Calu3 (cell line): ENCODE measurements around the gene UBE2J1. TPM values are rescaled to one million over a fixed set of nuclear protein-coding genes. Genes with fewer than 3 reads are reported as not detected.

ENCODE experiments used
- BruUV-seq: library from RNA; stranded (reverse); fragments of 400-500 nt; replicated peaks from 2 replicates; lab custom pipeline; 2021; lab: Mats Ljungman, UMichigan
- CTCF ChIA-PET: fragments of 300-600 bp; sonication (Branson Sonifier 250); formaldehyde crosslinking; loops from one replicate; lab custom pipeline; 2022; ENCODE audit warnings: antibody characterized with exemption; lab: Charles Lee
- DNase-seq: peaks from one replicate; pipeline ENCODE4 v3.0.0; 2022
- H3K27ac Mint-ChIP-seq: one replicate; pipeline ENCODE4 v1.8.0; 2022; ENCODE audit warnings: mixed read lengths; ENCODE audit not compliant: unreplicated experiment
- H3K27me3 Mint-ChIP-seq: one replicate; pipeline ENCODE4 v1.8.0; 2022; ENCODE audit warnings: mixed read lengths; ENCODE audit not compliant: unreplicated experiment
- H3K36me3 Mint-ChIP-seq: one replicate; pipeline ENCODE4 v1.8.0; 2022; ENCODE audit warnings: mild to moderate bottlenecking, moderate library complexity, mixed read lengths; ENCODE audit not compliant: insufficient read depth, unreplicated experiment
- H3K4me1 Mint-ChIP-seq: one replicate; pipeline ENCODE4 v1.8.0; 2022; ENCODE audit warnings: mild to moderate bottlenecking, low read depth, mixed read lengths; ENCODE audit not compliant: unreplicated experiment
- H3K4me3 Mint-ChIP-seq: one replicate; pipeline ENCODE4 v1.8.0; 2022; ENCODE audit warnings: mild to moderate bottlenecking, low read depth, moderate library complexity, mixed read lengths; ENCODE audit not compliant: unreplicated experiment
- H3K9me3 Mint-ChIP-seq: one replicate; pipeline ENCODE4 v1.8.0; 2022; ENCODE audit warnings: low read depth, mixed read lengths; ENCODE audit not compliant: unreplicated experiment
- intact Hi-C: fragments of 100-400 bp; cut with micrococcal nuclease; formaldehyde crosslinking; loops from one replicate; pipeline ENCODE4 v1.10.0; 2022; ENCODE audit not compliant: unreplicated experiment
- total RNA-seq: library from RNA; stranded (reverse); gene quantifications from 2 replicates; pipeline ENCODE4 v1.2.3, GENCODE V29; 2022
- TF ChIP-seq, protein P1 (sequence below): fragments of 200-600 bp; IDR thresholded peaks from one replicate; pipeline ENCODE4 v1.8.0; 2022; ENCODE audit warnings: antibody characterized with exemption; ENCODE audit not compliant: unreplicated experiment

Gene UBE2J1
- total RNA-seq, 1 experiment from 2014 or later, result 18.7 TPM

DNA sequence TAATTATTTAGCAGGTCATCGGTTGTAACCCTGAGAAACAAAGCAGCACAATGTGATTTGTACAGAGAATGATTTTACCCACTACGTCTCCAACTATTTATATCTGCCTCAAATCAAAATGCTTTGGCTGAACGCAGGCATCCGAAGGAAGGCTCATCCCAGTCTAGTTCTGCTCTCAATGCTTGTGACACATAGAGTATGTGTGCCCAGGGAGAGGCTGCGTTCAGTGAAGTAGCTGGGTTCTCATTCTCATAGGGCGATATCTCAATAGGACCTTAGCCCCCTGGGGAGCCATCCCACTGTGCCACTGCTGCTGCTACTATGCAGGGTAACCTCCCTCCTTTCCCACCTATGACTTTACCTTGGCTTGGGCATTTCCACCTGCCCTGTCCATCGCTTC is 37.8 kb downstream of the UBE2J1 start:
- CTCF ChIA-PET, result interaction anchor here (0.6 kb wide), 1 partner anchor 408 kb away, joined by 6 read pairs; no protein-coding TSS in a partner anchor
- DNase-seq, result no peak
- peaks cover 2% of the 10 kb centered on the region for H3K9me3 Mint-ChIP-seq
- no peak overlapping the region for H3K4me3 Mint-ChIP-seq
- H3K27me3 Mint-ChIP-seq, result no peaks in the 10 kb centered on the region
- H3K4me1 Mint-ChIP-seq, result peaks cover 28% of the 10 kb centered on the region
- intact Hi-C loops, result loop anchor here (5.0 kb wide), 1 partner anchor 53 kb away; no protein-coding TSS in a partner anchor
- no peak overlapping the region for H3K27ac Mint-ChIP-seq
- no peaks in the 10 kb centered on the region for H3K36me3 Mint-ChIP-seq
- BruUV-seq, result no TSS peak
- TF ChIP-seq, protein P1, sequence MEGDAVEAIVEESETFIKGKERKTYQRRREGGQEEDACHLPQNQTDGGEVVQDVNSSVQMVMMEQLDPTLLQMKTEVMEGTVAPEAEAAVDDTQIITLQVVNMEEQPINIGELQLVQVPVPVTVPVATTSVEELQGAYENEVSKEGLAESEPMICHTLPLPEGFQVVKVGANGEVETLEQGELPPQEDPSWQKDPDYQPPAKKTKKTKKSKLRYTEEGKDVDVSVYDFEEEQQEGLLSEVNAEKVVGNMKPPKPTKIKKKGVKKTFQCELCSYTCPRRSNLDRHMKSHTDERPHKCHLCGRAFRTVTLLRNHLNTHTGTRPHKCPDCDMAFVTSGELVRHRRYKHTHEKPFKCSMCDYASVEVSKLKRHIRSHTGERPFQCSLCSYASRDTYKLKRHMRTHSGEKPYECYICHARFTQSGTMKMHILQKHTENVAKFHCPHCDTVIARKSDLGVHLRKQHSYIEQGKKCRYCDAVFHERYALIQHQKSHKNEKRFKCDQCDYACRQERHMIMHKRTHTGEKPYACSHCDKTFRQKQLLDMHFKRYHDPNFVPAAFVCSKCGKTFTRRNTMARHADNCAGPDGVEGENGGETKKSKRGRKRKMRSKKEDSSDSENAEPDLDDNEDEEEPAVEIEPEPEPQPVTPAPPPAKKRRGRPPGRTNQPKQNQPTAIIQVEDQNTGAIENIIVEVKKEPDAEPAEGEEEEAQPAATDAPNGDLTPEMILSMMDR, result no peak

DNA sequence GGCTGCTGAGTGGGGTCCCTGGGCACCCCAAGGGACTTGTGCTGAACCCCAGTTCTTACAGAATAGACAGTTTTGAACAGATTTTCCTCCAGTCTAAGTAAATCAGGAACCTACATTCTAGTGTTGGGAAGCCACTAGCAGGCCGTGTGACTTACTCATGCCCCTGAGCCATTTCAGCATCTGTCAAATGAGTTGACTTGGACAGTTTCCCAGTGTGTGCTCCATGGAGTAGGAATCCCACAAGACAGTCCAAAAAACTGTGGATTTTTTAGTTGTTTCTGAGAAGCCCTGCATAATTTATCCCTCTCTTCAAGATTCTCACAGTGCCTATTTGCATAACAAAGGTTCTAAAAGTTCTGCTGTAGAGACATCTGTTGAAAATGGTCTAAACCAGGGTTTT is 39.5 kb downstream of the UBE2J1 start:
- TF ChIP-seq, protein P1, result no peak
- H3K4me3 Mint-ChIP-seq, result no peak overlapping the region
- no peaks in the 10 kb centered on the region for H3K36me3 Mint-ChIP-seq
- peaks cover 28% of the 10 kb centered on the region for H3K4me1 Mint-ChIP-seq
- H3K27me3 Mint-ChIP-seq, result no peaks in the 10 kb centered on the region
- BruUV-seq, result no TSS peak
- no peak overlapping the region for H3K27ac Mint-ChIP-seq
- CTCF ChIA-PET, result interaction anchor here (2.4 kb wide), 1 partner anchor 14 kb away, joined by 9 read pairs; no protein-coding TSS in a partner anchor
- DNase-seq, result no peak
- H3K9me3 Mint-ChIP-seq, result no peaks in the 10 kb centered on the region
- intact Hi-C loops, result loop anchor here (5.0 kb wide), 1 partner anchor 54 kb away; no protein-coding TSS in a partner anchor

DNA sequence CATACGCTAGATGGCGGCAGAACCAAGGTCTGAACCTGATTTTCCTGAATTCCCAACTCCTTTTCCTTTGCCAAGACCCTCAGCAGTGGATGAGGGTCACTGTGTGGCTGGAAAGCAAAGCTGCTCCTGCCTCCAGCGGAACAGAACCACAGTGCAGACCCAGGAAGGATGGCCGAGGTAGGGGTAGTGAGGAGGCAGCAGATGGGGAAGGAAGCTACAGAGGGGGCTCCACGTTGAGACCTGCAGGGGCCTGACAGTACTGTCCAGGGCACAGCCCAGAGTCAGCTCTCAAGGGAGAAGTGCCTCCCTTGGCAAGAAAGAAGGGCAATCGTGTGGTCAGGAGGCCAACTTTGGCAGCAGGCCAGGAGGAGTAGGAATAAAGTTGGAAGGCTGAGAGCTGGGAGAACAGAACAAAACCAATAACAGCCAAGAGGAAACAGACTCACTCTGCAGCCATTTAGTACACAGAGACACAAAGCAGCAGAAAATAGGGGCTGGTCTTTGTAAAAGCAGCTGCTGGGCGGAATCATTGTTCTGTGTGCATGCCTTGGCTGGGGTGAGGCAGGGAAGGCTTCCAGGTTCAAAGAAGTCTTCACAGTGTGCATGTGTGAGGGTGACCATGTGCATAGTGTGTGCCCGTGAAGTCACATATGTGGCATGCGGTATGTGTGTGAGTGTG is 40.5 kb downstream of the UBE2J1 start:
- Mint-ChIP-seq H3K4me3 (peak overlapping the region; percentile 13), H3K9me3 (no peaks in the 10 kb centered on the region), H3K36me3 (no peaks in the 10 kb centered on the region), H3K27ac (peak overlapping the region; percentile 5), H3K27me3 (no peaks in the 10 kb centered on the region), H3K4me1 (peaks cover 28% of the 10 kb centered on the region)
- CTCF ChIA-PET, result interaction anchor here (2.4 kb wide), 1 partner anchor 13 kb away, joined by 9 read pairs; no protein-coding TSS in a partner anchor
- no TSS peak for BruUV-seq
- TF ChIP-seq, protein P1, result no peak
- DNase-seq, result peak; percentile 43
- intact Hi-C loops, result loop anchor here (5.0 kb wide), 1 partner anchor 55 kb away; no protein-coding TSS in a partner anchor

DNA sequence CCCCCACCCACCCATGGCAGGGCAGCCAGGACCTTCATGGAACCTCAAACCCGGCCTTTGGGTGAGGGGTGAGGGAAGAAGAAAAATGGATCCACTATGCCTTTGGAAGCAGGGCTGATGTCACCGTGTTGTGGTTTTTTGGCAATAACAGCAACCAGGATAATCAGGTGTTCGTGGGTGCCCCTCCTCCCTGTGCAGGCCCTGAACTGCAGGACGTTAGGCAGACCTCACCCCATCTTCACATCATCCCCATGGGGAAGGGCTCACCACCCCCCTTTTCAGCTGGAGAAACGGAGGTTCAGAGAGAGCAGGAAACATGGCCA is 41.0 kb downstream of the UBE2J1 start:
- Mint-ChIP-seq H3K4me1 (peaks cover 28% of the 10 kb centered on the region), H3K36me3 (no peaks in the 10 kb centered on the region), H3K27ac (no peak overlapping the region), H3K4me3 (peak overlapping the region; percentile 13), H3K27me3 (no peaks in the 10 kb centered on the region), H3K9me3 (no peaks in the 10 kb centered on the region)
- BruUV-seq, result no TSS peak
- DNase-seq, result no peak
- intact Hi-C loops, result loop anchor here (5.0 kb wide), 1 partner anchor 56 kb away; no protein-coding TSS in a partner anchor
- CTCF ChIA-PET, result interaction anchor here (0.6 to 2.4 kb wide), 3 partner anchors 11 to 127 kb away, joined by 4 to 10 read pairs (median 9); no protein-coding TSS in a partner anchor
- TF ChIP-seq, protein P1, result no peak
